Panc1 (cell line): ENCODE data around the gene ZCCHC14.

ENCODE experiments used
- CTCF ChIP-seq: fragments of 450-650 bp; IDR thresholded peaks from 2 replicates; pipeline ENCODE4 v1.5.1; 2017; ENCODE audit warnings: mild to moderate bottlenecking
- POLR2AphosphoS5 ChIP-seq: IDR thresholded peaks from 2 replicates; pipeline ENCODE4 v1.6.1; 2012; ENCODE audit warnings: mild to moderate bottlenecking, low read depth, low read length, moderate library complexity
- REST ChIP-seq, 2 experiments: IDR thresholded peaks; 2 replicates each; pipeline ENCODE4 v1.6.1; 2011 to 2012; ENCODE audit warnings: low read depth in 2 of 2, control low read depth in 1 of 2, low read length in 1 of 2, mild to moderate bottlenecking in 1 of 2, moderate library complexity in 1 of 2; ENCODE audit not compliant: insufficient read depth in 1 of 2
- SIN3A ChIP-seq: IDR thresholded peaks from 2 replicates; pipeline ENCODE4 v1.6.1; 2012; ENCODE audit warnings: low read depth, mild to moderate bottlenecking, low read length, moderate library complexity, borderline replicate concordance; ENCODE audit not compliant: insufficient read depth
- TCF7L2 ChIP-seq: IDR thresholded peaks from 2 replicates; pipeline ENCODE4 v1.6.1; 2011; ENCODE audit warnings: mild to moderate bottlenecking, low read depth, low read length, inconsistent platforms

GRCh38 chr16:87414251-87414680, 78.6 kb downstream of the ZCCHC14 start:
- TF ChIP-seq CTCF (no peak), TCF7L2 (no peak), POLR2AphosphoS5 (no peak), REST (IDR thresholded peaks at IDR 0.05; ENCODE audit: insufficient read depth in 1 of 2, low read depth in 2 of 2, low read length in 1 of 2) (no peak), SIN3A (no peak)
